MM.1S (cell line): ENCODE measurements around the gene AP2A2.

ENCODE experiments used
- EZH2 ChIP-seq: fragments of 300-600 bp; sonication (generic); optimal IDR thresholded peaks from 2 replicates; pipeline ENCODE3; 2017; ENCODE audit warnings: low read depth, mild to moderate bottlenecking, antibody characterized with exemption, low read length, mixed read lengths
- EZH2phosphoT487 ChIP-seq: fragments of 300-600 bp; sonication (generic); IDR thresholded peaks from 2 replicates; pipeline ENCODE4 v1.6.1; 2018; ENCODE audit warnings: antibody characterized with exemption, low read length
- TF ChIP-seq, protein P1 (sequence below): fragments of 300-600 bp; sonication (generic); IDR thresholded peaks from 2 replicates; pipeline ENCODE4 v1.5.1; 2016; ENCODE audit warnings: antibody characterized with exemption, low read length, mixed read lengths

DNA sequence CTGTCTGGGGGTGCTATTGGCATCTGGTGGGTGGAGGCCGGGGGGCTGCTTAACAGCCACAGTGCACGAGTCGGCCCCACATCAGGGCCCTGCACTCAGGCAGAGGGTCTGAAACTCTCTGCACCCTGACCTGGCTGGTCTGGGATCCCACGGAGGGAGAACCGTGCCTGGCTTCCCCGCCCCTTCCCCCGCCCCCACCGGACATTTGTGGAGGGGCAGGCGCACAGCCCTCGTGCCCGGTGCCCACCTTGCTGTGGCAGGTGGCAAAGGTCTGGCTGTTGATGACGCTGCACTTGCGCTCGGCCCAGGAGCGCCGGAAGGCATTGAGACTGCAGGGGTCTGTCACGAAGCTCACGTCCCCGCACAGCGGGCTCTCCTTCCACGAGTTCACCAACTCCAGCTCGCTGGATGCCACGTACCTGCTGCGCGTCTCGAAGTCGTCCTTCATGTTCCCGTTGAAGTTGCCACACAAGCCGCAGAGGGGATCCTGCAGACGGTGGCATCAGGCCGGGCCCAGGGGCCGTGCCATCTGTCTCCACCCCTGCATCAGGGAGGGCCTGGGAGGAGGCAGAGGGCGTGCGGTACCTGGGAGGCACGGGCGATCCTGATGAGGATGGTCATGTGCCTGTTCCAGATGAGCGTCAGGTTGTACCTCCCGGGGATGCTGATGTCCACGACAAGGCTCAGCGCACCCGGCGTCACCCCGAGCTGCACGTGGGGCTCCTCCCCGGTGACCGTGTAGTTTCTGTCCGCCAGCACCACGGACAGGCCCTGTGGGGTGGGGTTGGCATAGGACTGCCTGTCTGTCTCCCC, 99.1 kb downstream of the AP2A2 start:
- TF ChIP-seq EZH2: no peak
- TF ChIP-seq, protein P1, sequence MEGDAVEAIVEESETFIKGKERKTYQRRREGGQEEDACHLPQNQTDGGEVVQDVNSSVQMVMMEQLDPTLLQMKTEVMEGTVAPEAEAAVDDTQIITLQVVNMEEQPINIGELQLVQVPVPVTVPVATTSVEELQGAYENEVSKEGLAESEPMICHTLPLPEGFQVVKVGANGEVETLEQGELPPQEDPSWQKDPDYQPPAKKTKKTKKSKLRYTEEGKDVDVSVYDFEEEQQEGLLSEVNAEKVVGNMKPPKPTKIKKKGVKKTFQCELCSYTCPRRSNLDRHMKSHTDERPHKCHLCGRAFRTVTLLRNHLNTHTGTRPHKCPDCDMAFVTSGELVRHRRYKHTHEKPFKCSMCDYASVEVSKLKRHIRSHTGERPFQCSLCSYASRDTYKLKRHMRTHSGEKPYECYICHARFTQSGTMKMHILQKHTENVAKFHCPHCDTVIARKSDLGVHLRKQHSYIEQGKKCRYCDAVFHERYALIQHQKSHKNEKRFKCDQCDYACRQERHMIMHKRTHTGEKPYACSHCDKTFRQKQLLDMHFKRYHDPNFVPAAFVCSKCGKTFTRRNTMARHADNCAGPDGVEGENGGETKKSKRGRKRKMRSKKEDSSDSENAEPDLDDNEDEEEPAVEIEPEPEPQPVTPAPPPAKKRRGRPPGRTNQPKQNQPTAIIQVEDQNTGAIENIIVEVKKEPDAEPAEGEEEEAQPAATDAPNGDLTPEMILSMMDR: no peak
- no peak for TF ChIP-seq EZH2phosphoT487
